ENCODE data around the gene TCEAL9.
"Not testable (repeated sequence)": the region's sequence is repeated elsewhere in the genome, so short reads cannot be mapped to it uniquely, and the experiment has no call there.

DNA sequence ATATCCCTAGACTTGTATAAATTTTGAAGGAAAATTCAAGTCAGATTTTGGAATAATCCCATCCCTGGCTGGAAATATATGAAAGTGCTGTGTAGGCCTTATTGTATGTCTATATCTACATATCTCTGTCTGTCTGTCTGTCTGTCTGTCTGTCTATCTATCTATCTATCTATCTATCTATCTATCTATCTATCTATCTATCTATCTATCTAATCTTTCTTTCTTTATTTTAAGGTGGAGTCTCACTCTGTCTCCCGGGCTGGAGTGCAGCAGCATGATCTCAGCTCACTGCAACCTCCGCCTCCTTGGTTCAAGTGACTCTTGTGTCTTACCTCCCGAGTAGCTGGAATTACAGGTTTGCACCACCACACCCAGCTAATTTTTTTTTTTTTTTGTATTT lies 3.3 kb downstream of the TCEAL9 start:
- TF ChIP-seq RAD21 (IDR thresholded peaks at IDR 0.05 in 1 of 2, conservative IDR thresholded peaks at IDR 0.05 in 1 of 2; ENCODE audit: low read depth in 2 of 2, low read length in 2 of 2); POLR2A (IDR thresholded peaks at IDR 0.05; ENCODE audit: control extremely low read depth in 1 of 2, low read depth in 2 of 2, low read length in 2 of 2); CEBPB (IDR thresholded peaks at IDR 0.05; ENCODE audit: low read depth, low read length); EP300 (IDR thresholded peaks at IDR 0.05; ENCODE audit: borderline replicate concordance in 1 of 2, low read depth in 2 of 2, low read length in 2 of 2): not testable (repeated sequence)
